Measurements from ENCODE around the gene RAB40C. TPM values are rescaled to one million over a fixed set of nuclear protein-coding genes. Genes with fewer than 3 reads are reported as not detected.

The RAB40C gene
- total RNA-seq, 1 donor from 2014 or later = 6.0 TPM

DNA sequence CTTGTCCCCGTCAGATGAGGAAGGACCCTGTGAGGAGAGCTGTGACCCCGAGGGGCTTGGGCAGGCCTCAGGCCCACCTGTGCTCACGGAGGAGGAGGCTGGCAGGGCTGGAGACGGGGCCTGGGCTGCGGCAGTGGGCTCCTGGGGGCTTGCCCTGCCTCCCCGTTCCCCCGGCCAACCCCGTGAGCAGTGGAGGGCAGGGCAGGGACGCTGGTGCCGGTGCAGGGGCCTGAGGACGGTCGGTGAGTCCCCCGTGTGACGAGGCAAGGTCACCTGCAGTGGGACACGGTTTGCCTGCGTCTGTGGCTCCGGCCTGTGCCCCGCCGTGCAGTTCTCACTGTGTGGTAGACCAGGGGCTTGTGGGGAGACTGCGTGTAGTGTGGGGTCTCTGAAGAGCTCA, 69.8 kb downstream of the RAB40C start:
- H3K27ac ChIP-seq = no peak overlapping the region
- H3K27me3 Mint-ChIP-seq (ENCODE audit: insufficient read depth, low read depth) = peaks cover 2% of the 10 kb centered on the region
- no peaks in the 10 kb centered on the region for H3K36me3 ChIP-seq
- no peak overlapping the region for H2AFZ ChIP-seq (replicated peaks)
- H3K9me3 ChIP-seq (ENCODE audit: low read depth) = no peaks in the 10 kb centered on the region
- no peaks in the 10 kb centered on the region for H3K79me2 ChIP-seq (ENCODE audit: low read depth)
- no peaks in the 10 kb centered on the region for H3K9me3 Mint-ChIP-seq
- no peak overlapping the region for H3K4me2 ChIP-seq
- H3K4me3 ChIP-seq = no peak overlapping the region
- H3K4me3 Mint-ChIP-seq = no peak overlapping the region
- no peak overlapping the region for H3K9ac ChIP-seq
- peaks cover 4% of the 10 kb centered on the region for H3K4me1 Mint-ChIP-seq
- H3K36me3 Mint-ChIP-seq = peaks cover 2% of the 10 kb centered on the region
- H4K20me1 ChIP-seq (ENCODE audit: low read depth) = peaks cover 5% of the 10 kb centered on the region
- DNase-seq (ENCODE audit: low spot score) = no peak
- no peak overlapping the region for H3K27ac Mint-ChIP-seq
- H3K27me3 ChIP-seq = no peaks in the 10 kb centered on the region
- peaks cover 3% of the 10 kb centered on the region for H3K4me1 ChIP-seq
- no peak for TF ChIP-seq EZH2phosphoT487 (IDR thresholded peaks at IDR 0.05)
- TF ChIP-seq EZH2 (IDR thresholded peaks at IDR 0.05) = no peak
- TF ChIP-seq, protein P1, sequence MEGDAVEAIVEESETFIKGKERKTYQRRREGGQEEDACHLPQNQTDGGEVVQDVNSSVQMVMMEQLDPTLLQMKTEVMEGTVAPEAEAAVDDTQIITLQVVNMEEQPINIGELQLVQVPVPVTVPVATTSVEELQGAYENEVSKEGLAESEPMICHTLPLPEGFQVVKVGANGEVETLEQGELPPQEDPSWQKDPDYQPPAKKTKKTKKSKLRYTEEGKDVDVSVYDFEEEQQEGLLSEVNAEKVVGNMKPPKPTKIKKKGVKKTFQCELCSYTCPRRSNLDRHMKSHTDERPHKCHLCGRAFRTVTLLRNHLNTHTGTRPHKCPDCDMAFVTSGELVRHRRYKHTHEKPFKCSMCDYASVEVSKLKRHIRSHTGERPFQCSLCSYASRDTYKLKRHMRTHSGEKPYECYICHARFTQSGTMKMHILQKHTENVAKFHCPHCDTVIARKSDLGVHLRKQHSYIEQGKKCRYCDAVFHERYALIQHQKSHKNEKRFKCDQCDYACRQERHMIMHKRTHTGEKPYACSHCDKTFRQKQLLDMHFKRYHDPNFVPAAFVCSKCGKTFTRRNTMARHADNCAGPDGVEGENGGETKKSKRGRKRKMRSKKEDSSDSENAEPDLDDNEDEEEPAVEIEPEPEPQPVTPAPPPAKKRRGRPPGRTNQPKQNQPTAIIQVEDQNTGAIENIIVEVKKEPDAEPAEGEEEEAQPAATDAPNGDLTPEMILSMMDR (IDR thresholded peaks at IDR 0.05) = no peak
- peaks cover 3% of the 10 kb centered on the region for H3F3A ChIP-seq (ENCODE audit: low read depth)

DNA sequence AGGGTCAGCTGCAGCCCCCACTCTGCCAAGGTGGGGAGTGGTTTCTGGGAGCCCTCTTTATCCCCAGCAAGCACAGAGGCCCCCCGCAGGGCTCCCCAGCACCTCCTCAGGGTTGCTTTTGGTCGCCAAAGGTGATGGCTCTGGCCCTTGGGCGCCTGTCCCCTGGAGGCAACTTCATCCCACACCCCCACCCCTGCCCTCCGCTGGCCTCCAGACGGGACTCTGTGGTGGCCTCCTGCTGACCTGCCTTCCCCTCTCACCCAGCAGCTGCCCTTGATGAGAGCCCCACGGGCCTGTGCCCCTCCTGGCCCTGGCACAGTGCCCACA, 70.2 kb downstream of the RAB40C start:
- H3K9me3 ChIP-seq (ENCODE audit: low read depth) = no peaks in the 10 kb centered on the region

DNA sequence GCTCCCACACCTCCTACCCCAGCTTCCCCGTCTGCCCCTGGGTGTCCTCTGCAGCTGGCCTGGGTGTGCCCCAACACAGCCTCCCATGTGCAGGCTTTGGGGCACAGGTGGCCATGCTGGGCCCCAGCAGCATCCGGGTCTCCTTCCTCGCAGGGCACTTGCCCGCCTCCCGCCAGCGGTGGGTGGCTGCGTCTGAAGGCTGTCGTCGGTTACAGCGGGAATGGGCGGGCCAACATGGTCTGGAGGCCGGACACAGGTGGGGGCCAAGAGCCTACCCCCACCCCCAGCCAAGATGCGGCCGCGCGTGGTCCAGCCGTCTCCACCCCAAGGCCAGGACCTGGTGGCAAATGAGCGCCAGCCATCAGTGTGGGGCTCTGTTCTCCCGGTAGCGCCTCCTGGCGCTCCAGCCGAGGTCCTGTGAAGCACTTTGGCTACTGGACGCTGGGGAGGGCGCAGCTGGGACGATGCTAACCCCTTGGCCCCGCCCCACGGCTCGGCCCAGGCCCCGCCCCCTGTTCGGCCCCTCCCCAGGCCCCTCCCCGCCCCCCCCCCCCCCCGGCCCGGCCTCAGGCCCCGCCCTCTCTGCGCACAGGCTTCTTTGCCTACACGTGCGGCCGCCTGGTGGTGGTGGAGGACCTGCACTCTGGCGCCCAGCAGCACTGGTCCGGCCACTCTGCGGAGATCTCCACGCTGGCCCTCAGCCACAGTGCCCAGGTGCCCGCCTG, 70.8 kb downstream of the RAB40C start:
- Histone ChIP-seq H3K4me2 (peak overlapping the region; percentile 61), H2AFZ (replicated peaks) (peak overlapping the region; percentile 57), H3K36me3 (no peaks in the 10 kb centered on the region), H3K9me3 (ENCODE audit: low read depth) (no peaks in the 10 kb centered on the region), H3K9ac (no peak overlapping the region), H4K20me1 (ENCODE audit: low read depth) (peaks cover 5% of the 10 kb centered on the region), H3F3A (ENCODE audit: low read depth) (peaks cover 3% of the 10 kb centered on the region), H3K27ac (no peak overlapping the region), H3K27me3 (no peaks in the 10 kb centered on the region), H3K4me3 (no peak overlapping the region), H3K4me1 (peaks cover 3% of the 10 kb centered on the region), H3K79me2 (ENCODE audit: low read depth) (no peaks in the 10 kb centered on the region)
- Mint-ChIP-seq H3K4me3 (no peak overlapping the region), H3K27ac (no peak overlapping the region), H3K36me3 (peaks cover 2% of the 10 kb centered on the region), H3K9me3 (no peaks in the 10 kb centered on the region), H3K4me1 (peaks cover 4% of the 10 kb centered on the region), H3K27me3 (ENCODE audit: insufficient read depth, low read depth) (peaks cover 2% of the 10 kb centered on the region)
- TF ChIP-seq, protein P1 (IDR thresholded peaks at IDR 0.05) = peak; percentile 60
- TF ChIP-seq EZH2phosphoT487 (IDR thresholded peaks at IDR 0.05) = no peak
- DNase-seq (ENCODE audit: low spot score) = peak; percentile 97

More for the DNA sequence above, 70.2 kb downstream of the RAB40C start:
- Mint-ChIP-seq H3K4me3 (no peak overlapping the region), H3K27ac (no peak overlapping the region), H3K4me1 (peaks cover 4% of the 10 kb centered on the region), H3K36me3 (peaks cover 2% of the 10 kb centered on the region), H3K9me3 (no peaks in the 10 kb centered on the region), H3K27me3 (ENCODE audit: insufficient read depth, low read depth) (peaks cover 2% of the 10 kb centered on the region)
- Histone ChIP-seq H3K4me3 (no peak overlapping the region), H2AFZ (replicated peaks) (no peak overlapping the region), H3K79me2 (ENCODE audit: low read depth) (no peaks in the 10 kb centered on the region), H3K9ac (no peak overlapping the region), H4K20me1 (ENCODE audit: low read depth) (peaks cover 5% of the 10 kb centered on the region), H3K27me3 (no peaks in the 10 kb centered on the region), H3F3A (ENCODE audit: low read depth) (peaks cover 3% of the 10 kb centered on the region), H3K27ac (no peak overlapping the region), H3K4me2 (no peak overlapping the region), H3K36me3 (no peaks in the 10 kb centered on the region), H3K4me1 (peaks cover 3% of the 10 kb centered on the region)
- DNase-seq (ENCODE audit: low spot score) = no peak
- no peak for TF ChIP-seq EZH2phosphoT487 (IDR thresholded peaks at IDR 0.05)
- TF ChIP-seq, protein P1 (IDR thresholded peaks at IDR 0.05) = no peak
- TF ChIP-seq EZH2 (IDR thresholded peaks at IDR 0.05) = no peak

Measured in neural progenitor cell (in vitro differentiated cells).